GM23338 (cell line): ENCODE results near the gene RRAD. TPM values are rescaled to one million over a fixed set of nuclear protein-coding genes. Genes with fewer than 3 reads are reported as not detected.

Experiments
- ATAC-seq: fragments of 200-7000 bp; cut with Tn5 transposase; 3 replicates; pipeline ENCODE4 v1.9.1; 2020
- DNase-seq: peaks from one replicate; pipeline ENCODE4 v3.0.0-alpha.2; 2015; ENCODE audit warnings: low spot score
- H2AFZ ChIP-seq: fragments of 200-600 bp; sonication (generic); 2 replicates; pipeline ENCODE4 v1.8.0; 2016; ENCODE audit warnings: antibody characterized with exemption, mild to moderate bottlenecking, moderate library complexity
- H3F3A ChIP-seq: fragments of 200-600 bp; sonication (generic); replicated peaks from 2 replicates; pipeline ENCODE4 v1.8.0; 2017; ENCODE audit warnings: antibody characterized with exemption, mixed run types, low read depth
- H3K27ac ChIP-seq: fragments of 200-600 bp; sonication (generic); 2 replicates; pipeline ENCODE4 v1.6.1; 2016; ENCODE audit warnings: low read depth
- H3K27me3 ChIP-seq: fragments of 200-600 bp; sonication (generic); 2 replicates; pipeline ENCODE4 v1.8.0; 2016; ENCODE audit warnings: mild to moderate bottlenecking, mixed run types, moderate library complexity; ENCODE audit not compliant: insufficient read depth
- H3K36me3 ChIP-seq: fragments of 200-600 bp; sonication (generic); 2 replicates; pipeline ENCODE4 v1.8.0; 2016; ENCODE audit warnings: mild to moderate bottlenecking; ENCODE audit not compliant: insufficient read depth
- H3K4me1 ChIP-seq: fragments of 200-600 bp; sonication (generic); 2 replicates; pipeline ENCODE4 v1.8.0; 2016; ENCODE audit warnings: mild to moderate bottlenecking, moderate library complexity; ENCODE audit not compliant: insufficient read depth
- H3K4me2 ChIP-seq: fragments of 200-600 bp; sonication (generic); 2 replicates; pipeline ENCODE4 v1.7.1; 2017; ENCODE audit warnings: mixed run types
- H3K4me3 ChIP-seq: fragments of 200-600 bp; sonication (generic); 2 replicates; pipeline ENCODE4 v1.6.1; 2016; ENCODE audit warnings: mixed run types
- H3K79me2 ChIP-seq: fragments of 200-600 bp; sonication (generic); replicated peaks from 2 replicates; pipeline ENCODE4 v1.8.0; 2017; ENCODE audit warnings: mild to moderate bottlenecking; ENCODE audit not compliant: insufficient read depth
- H3K9me2 ChIP-seq: fragments of 200-600 bp; sonication (generic); 2 replicates; pipeline ENCODE4 v1.8.0; 2017; ENCODE audit not compliant: insufficient read depth
- H4K20me1 ChIP-seq: fragments of 200-600 bp; sonication (generic); replicated peaks from 2 replicates; pipeline ENCODE4 v1.8.0; 2017; ENCODE audit warnings: mild to moderate bottlenecking; ENCODE audit not compliant: insufficient read depth
- H3K27ac Mint-ChIP-seq: 2 replicates; pipeline ENCODE4 v1.8.0; 2020; ENCODE audit warnings: inconsistent platforms, mild to moderate bottlenecking, moderate library complexity, mixed read lengths
- H3K27me3 Mint-ChIP-seq: 3 replicates; pipeline ENCODE4 v1.8.0; 2022; ENCODE audit warnings: low read depth, mild to moderate bottlenecking, moderate library complexity, mixed read lengths, inconsistent platforms; ENCODE audit not compliant: insufficient read depth, poor library complexity
- H3K36me3 Mint-ChIP-seq: 3 replicates; pipeline ENCODE4 v1.8.0; 2021; ENCODE audit warnings: low read depth, mild to moderate bottlenecking, inconsistent platforms, moderate library complexity, mixed read lengths
- H3K4me1 Mint-ChIP-seq: 3 replicates; pipeline ENCODE4 v1.8.0; 2020; ENCODE audit warnings: mild to moderate bottlenecking, inconsistent platforms, mixed read lengths
- H3K4me3 Mint-ChIP-seq: 3 replicates; pipeline ENCODE4 v1.8.0; 2021; ENCODE audit warnings: moderate library complexity, mild to moderate bottlenecking, inconsistent platforms, mixed read lengths
- H3K9me3 Mint-ChIP-seq: 3 replicates; pipeline ENCODE4 v1.8.0; 2020; ENCODE audit warnings: moderate library complexity, mild to moderate bottlenecking, inconsistent platforms, mixed read lengths
- CREB1 ChIP-seq: fragments of 250-450 bp; sonication (Bioruptor Pico); IDR thresholded peaks from 2 replicates; pipeline ENCODE4 v1.5.0; 2020; ENCODE audit warnings: low read depth, mild to moderate bottlenecking, moderate library complexity
- CTCF ChIP-seq, 2 experiments: fragments of 200-600 bp in 1 of 2; sonication (generic) in 1 of 2; conservative IDR thresholded peaks; 2 replicates each; pipeline versions ENCODE4 v1.5.1 to v1.6.1; 2016 to 2017; ENCODE audit warnings: antibody characterized with exemption in 2 of 2, low read depth in 2 of 2, mild to moderate bottlenecking in 2 of 2, moderate library complexity in 1 of 2
- ETS1 ChIP-seq: IDR thresholded peaks from 2 replicates; pipeline ENCODE4 v1.6.1; 2016; ENCODE audit warnings: antibody characterized with exemption
- EZH2 ChIP-seq: fragments of 200-600 bp; sonication (generic); IDR thresholded peaks from one replicate; pipeline ENCODE4 v1.8.0; 2017; ENCODE audit warnings: antibody characterized with exemption, mild to moderate bottlenecking, low read depth; ENCODE audit not compliant: unreplicated experiment
- NANOG ChIP-seq: IDR thresholded peaks from 2 replicates; pipeline ENCODE4 v1.6.1; 2016; ENCODE audit warnings: antibody characterized with exemption, borderline replicate concordance
- REST ChIP-seq: IDR thresholded peaks from one replicate; pipeline ENCODE4 v1.6.1; 2018; ENCODE audit warnings: antibody characterized with exemption; ENCODE audit not compliant: unreplicated experiment
- STAT1 ChIP-seq: IDR thresholded peaks from one replicate; pipeline ENCODE4 v1.6.1; 2016; ENCODE audit warnings: antibody characterized with exemption; ENCODE audit not compliant: unreplicated experiment
- ZNF114 ChIP-seq: fragments of 250-450 bp; sonication (Bioruptor Pico); IDR thresholded peaks from 2 replicates; pipeline ENCODE4 v1.5.0; 2020; ENCODE audit warnings: mild to moderate bottlenecking, moderate library complexity
- polyA plus RNA-seq: library from polyadenylated mRNA; unstranded; fragments of >200 nt; fragmentation: Nextera tagmentation; extraction: Ambion mirVana; gene quantifications from 2 replicates; pipeline ENCODE4 v1.2.1, GENCODE V29; 2016
- total RNA-seq: library from RNA; depleted of rRNA; stranded (reverse); fragments of >200 nt; shearing (Covaris generic); gene quantifications from 2 replicates; pipeline ENCODE4 v1.2.3, GENCODE V29; 2014

RRAD gene
- total and polyA plus RNA-seq, 2 experiments from 2014 or later = 0.18 TPM; not detected in 1

- H3K27me3 ChIP-seq = peaks cover 43% of the 10 kb centered on the region
- H3K36me3 Mint-ChIP-seq = peaks cover 14% of the 10 kb centered on the region
- no peaks in the 10 kb centered on the region for H3F3A ChIP-seq
- no peaks in the 10 kb centered on the region for H3K79me2 ChIP-seq
- no peak overlapping the region for H3K4me2 ChIP-seq
- no peak overlapping the region for H3K27ac ChIP-seq
- peaks cover 33% of the 10 kb centered on the region for H3K27me3 Mint-ChIP-seq
- H3K4me3 Mint-ChIP-seq = no peak overlapping the region
- H3K36me3 ChIP-seq = no peaks in the 10 kb centered on the region
- H3K4me1 Mint-ChIP-seq = no peaks in the 10 kb centered on the region; the same call in 2 of the 3 replicates
- H3K9me3 Mint-ChIP-seq = peaks cover 5% of the 10 kb centered on the region; the same call in 2 of the 3 replicates
- TF ChIP-seq ETS1 = no peak
- TF ChIP-seq NANOG = no peak
- no peak for TF ChIP-seq STAT1
- no peak for TF ChIP-seq REST
- TF ChIP-seq CREB1 (CRISPR knock-in tag) = no peak
- no peak for TF ChIP-seq EZH2
- H3K4me1 ChIP-seq = peaks cover 3% of the 10 kb centered on the region; the same call in 1 of the 2 replicates
- H4K20me1 ChIP-seq = no peaks in the 10 kb centered on the region
- no peaks in the 10 kb centered on the region for H3K9me2 ChIP-seq
- H3K4me3 ChIP-seq = no peak overlapping the region
- no peak overlapping the region for H3K27ac Mint-ChIP-seq
- no peak overlapping the region for H2AFZ ChIP-seq
- DNase-seq (no peak), ATAC-seq (no peak)
Observed at GRCh38 chr16:66946541-66946940, 21.2 kb upstream of the RRAD start.

GRCh38 chr16:66945939-66946338, 20.6 kb upstream of the RRAD start:
- Mint-ChIP-seq H3K4me3 (no peak overlapping the region), H3K4me1 (no peaks in the 10 kb centered on the region; the same call in 2 of the 3 replicates), H3K27me3 (peaks cover 33% of the 10 kb centered on the region), H3K36me3 (peaks cover 19% of the 10 kb centered on the region), H3K27ac (no peak overlapping the region), H3K9me3 (no peaks in the 10 kb centered on the region)
- Histone ChIP-seq H3K4me2 (no peak overlapping the region), H3K4me1 (peaks cover 3% of the 10 kb centered on the region; the same call in 1 of the 2 replicates), H3K36me3 (no peaks in the 10 kb centered on the region), H3K27ac (no peak overlapping the region), H3F3A (no peaks in the 10 kb centered on the region), H3K4me3 (no peak overlapping the region), H3K79me2 (no peaks in the 10 kb centered on the region), H4K20me1 (no peaks in the 10 kb centered on the region), H2AFZ (no peak overlapping the region), H3K9me2 (no peaks in the 10 kb centered on the region), H3K27me3 (peaks cover 37% of the 10 kb centered on the region)
- ATAC-seq (no peak), DNase-seq (no peak)
- no peak for TF ChIP-seq CTCF (conservative IDR thresholded peaks at IDR 0.05; ENCODE audit: low read depth in 2 of 2)
- no peak for TF ChIP-seq NANOG
- TF ChIP-seq ZNF114 = no peak
- no peak for TF ChIP-seq REST
- TF ChIP-seq CREB1 (CRISPR knock-in tag) = no peak
